BLaER1 treated with 17β-estradiol and CSF1 and Interleukin-3, amounts not matched to agents 10 nM and 100 nM (cell line): ENCODE data around the gene GALNT9.

ENCODE experiments used
- H3K27ac ChIP-seq, 11 experiments: shearing (Covaris generic); formaldehyde crosslinking; 2 replicates each; pipeline ENCODE4 v1.8.1; 2022
- H3K27me3 ChIP-seq, 11 experiments: shearing (Covaris generic); formaldehyde crosslinking; 2 replicates each; pipeline ENCODE4 v1.8.1; 2022
- H3K36me3 ChIP-seq, 11 experiments: shearing (Covaris generic); formaldehyde crosslinking; 2 replicates each; pipeline ENCODE4 v1.8.1; 2022
- H3K4me1 ChIP-seq, 10 experiments: shearing (Covaris generic); formaldehyde crosslinking; 2 replicates each; pipeline ENCODE4 v1.8.1; 2022
- H3K4me2 ChIP-seq, 11 experiments: shearing (Covaris generic); formaldehyde crosslinking; 2 replicates each; pipeline ENCODE4 v1.8.1; 2022
- H3K4me3 ChIP-seq, 10 experiments: shearing (Covaris generic); formaldehyde crosslinking; 2 replicates each; pipeline ENCODE4 v1.8.1; 2022
- H3K9ac ChIP-seq, 11 experiments: shearing (Covaris generic); formaldehyde crosslinking; 2 replicates each; pipeline ENCODE4 v1.8.1; 2022
- H3K9me3 ChIP-seq, 11 experiments: shearing (Covaris generic); formaldehyde crosslinking; replicated peaks in 1 of 11; 2 replicates each; pipeline ENCODE4 v1.8.1; 2022
- H4K20me1 ChIP-seq, 11 experiments: shearing (Covaris generic); formaldehyde crosslinking; 2 replicates each; pipeline ENCODE4 v1.8.1; 2022
- Cebpa-rat ChIP-seq, 11 experiments: shearing (Covaris generic); IDR thresholded peaks; 2 replicates each; pipeline ENCODE4 v1.8.1; 2022

GALNT9 gene

DNA sequence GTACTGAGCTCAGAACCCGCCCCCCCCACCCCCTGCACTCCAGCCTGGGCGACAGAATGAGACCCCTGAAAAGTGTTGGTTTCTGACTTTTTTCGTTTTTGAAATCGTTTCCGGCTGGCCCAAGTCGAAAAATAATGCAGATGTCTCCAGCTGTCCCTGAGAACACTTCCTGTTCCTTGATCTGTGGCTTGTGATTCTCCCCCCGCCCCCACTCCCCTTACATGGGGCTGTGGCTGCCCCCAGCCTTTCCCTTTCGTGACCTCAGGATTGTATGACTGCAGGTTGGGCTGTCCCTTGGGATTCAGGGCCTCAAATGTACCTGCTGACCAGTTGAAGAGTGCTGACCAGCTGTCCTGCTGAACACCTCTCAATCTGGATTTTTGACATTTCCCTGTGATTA lies 151.1 kb downstream of the GALNT9 start:
- no peak for TF ChIP-seq Cebpa-rat (IDR thresholded peaks at IDR 0.05)
- Histone ChIP-seq H3K27me3 (peaks cover 0 to 26% (median 14%) of the 10 kb centered on the region in 11 experiments; a peak in 20 of 22 replicates), H3K9ac (peak overlapping the region; percentile 47 to 76 (median 70); a peak in 21 of 22 replicates), H3K27ac (peak overlapping the region; percentile 68 to 80 (median 75)), H3K9me3 (no peaks in the 10 kb centered on the region), H3K4me2 (peak overlapping the region; percentile 89 to 100 (median 97)), H3K4me1 (peaks cover 40 to 98% (median 92%) of the 10 kb centered on the region in 10 experiments), H4K20me1 (peaks cover 0 to 7% (median 0%) of the 10 kb centered on the region in 11 experiments; a peak in 2 of 22 replicates), H3K36me3 (no peaks in the 10 kb centered on the region), H3K4me3 (peak overlapping the region; percentile 39 to 65 (median 52); a peak in 18 of 20 replicates)

GRCh38 chr12:132176920-132177551 lies 152.4 kb downstream of the GALNT9 start:
- TF ChIP-seq Cebpa-rat (IDR thresholded peaks at IDR 0.05) = no peak
- H3K27ac ChIP-seq = peak overlapping the region in 8 of 11 experiments; percentile 6 to 55 (median 34); a peak in 11 of 22 replicates

GRCh38 chr12:132176385-132176919 lies 152.9 kb downstream of the GALNT9 start:
- TF ChIP-seq Cebpa-rat (IDR thresholded peaks at IDR 0.05) = no peak
- Histone ChIP-seq H3K4me2 (peak overlapping the region; percentile 71 to 95 (median 80)), H3K27me3 (peaks cover 8 to 45% (median 29%) of the 10 kb centered on the region in 11 experiments; a peak in 20 of 22 replicates), H3K36me3 (no peaks in the 10 kb centered on the region), H3K9me3 (no peaks in the 10 kb centered on the region), H3K4me1 (peaks cover 56 to 99% (median 96%) of the 10 kb centered on the region in 10 experiments), H3K27ac (peak overlapping the region in 8 of 11 experiments; percentile 3 to 55 (median 34); a peak in 10 of 22 replicates), H3K9ac (peak overlapping the region in 5 of 11 experiments; percentile 10 to 61 (median 21); a peak in 6 of 22 replicates), H3K4me3 (no peak overlapping the region), H4K20me1 (peaks cover 0 to 21% (median 0%) of the 10 kb centered on the region in 11 experiments; a peak in 3 of 22 replicates)

More at GRCh38 chr12:132176920-132177551, 152.4 kb downstream of the GALNT9 start:
- Histone ChIP-seq H3K4me1 (peaks cover 52 to 99% (median 96%) of the 10 kb centered on the region in 10 experiments), H3K4me2 (peak overlapping the region; percentile 71 to 95 (median 80)), H4K20me1 (peaks cover 0 to 15% (median 0%) of the 10 kb centered on the region in 11 experiments; a peak in 3 of 22 replicates), H3K36me3 (no peaks in the 10 kb centered on the region), H3K27me3 (peaks cover 8 to 39% (median 26%) of the 10 kb centered on the region in 11 experiments; a peak in 20 of 22 replicates), H3K9me3 (no peaks in the 10 kb centered on the region), H3K9ac (peak overlapping the region in 6 of 11 experiments; percentile 2 to 61 (median 16); a peak in 9 of 22 replicates), H3K4me3 (0 out of 20 replicates have a peak overlapping the region, but pooled peaks of 1 of the 10 experiments have one; percentile 21)

DNA sequence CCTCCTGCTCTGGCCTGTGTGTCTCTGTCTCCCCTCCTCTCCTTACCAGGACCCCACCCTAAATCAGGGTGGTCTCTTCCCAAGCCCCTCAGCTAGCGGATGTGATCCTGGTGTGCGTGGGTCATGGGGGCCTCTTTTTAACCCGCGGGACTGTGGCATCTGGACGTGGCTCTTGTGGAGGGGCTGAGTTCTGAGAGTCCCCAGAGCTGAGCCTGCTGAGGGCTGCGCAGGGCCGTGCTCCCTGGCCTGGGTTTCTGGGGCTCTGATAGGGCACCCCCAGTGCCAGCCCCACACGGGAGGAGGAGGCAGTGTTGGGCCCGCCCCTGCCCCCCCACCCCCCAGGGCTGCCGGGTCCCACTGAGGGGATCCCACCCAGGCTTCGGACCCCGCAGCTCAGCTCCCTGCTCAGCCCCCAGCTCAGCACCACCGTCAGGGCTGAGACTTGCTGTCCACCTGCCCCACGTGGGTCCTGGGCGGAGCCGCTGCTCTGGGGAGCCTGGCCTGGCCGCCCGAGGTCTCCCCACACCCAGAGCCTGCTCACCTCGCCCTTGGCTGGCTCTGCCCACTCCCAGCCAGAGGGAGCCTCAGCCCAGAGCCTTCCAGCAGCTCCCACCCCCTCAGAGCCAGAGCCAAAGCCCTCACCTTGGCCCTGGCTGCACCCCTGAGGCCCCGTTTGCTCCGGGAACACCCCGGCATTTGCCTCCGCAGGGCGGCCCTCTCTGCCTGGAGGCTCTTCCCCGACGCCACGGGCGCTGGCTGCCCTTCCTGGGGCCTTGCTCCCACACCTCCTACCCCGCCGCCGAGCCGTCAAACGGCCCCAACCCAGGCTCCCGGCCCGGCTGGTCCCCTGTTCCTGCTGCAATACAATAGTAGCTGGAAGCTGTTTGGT lies 153.6 kb downstream of the GALNT9 start:
- H3K9me3 ChIP-seq = no peaks in the 10 kb centered on the region
- H3K4me2 ChIP-seq = peak overlapping the region; percentile 78 to 96 (median 85)
- H3K27me3 ChIP-seq = peaks cover 8 to 52% (median 31%) of the 10 kb centered on the region in 11 experiments; a peak in 20 of 22 replicates
- H3K4me1 ChIP-seq = peaks cover 58 to 99% (median 96%) of the 10 kb centered on the region in 10 experiments
- H4K20me1 ChIP-seq = peaks cover 0 to 22% (median 0%) of the 10 kb centered on the region in 11 experiments; a peak in 3 of 22 replicates
- peak overlapping the region in 8 of 11 experiments; percentile 3 to 55 (median 34); a peak in 10 of 22 replicates for H3K27ac ChIP-seq
- no peaks in the 10 kb centered on the region for H3K36me3 ChIP-seq
- TF ChIP-seq Cebpa-rat (IDR thresholded peaks at IDR 0.05) = no peak
- H3K9ac ChIP-seq = peak overlapping the region in 2 of 11 experiments; percentile 10 to 18; a peak in 2 of 22 replicates
- no peak overlapping the region for H3K4me3 ChIP-seq

- TF ChIP-seq Cebpa-rat (IDR thresholded peaks at IDR 0.05) = no peak
- Histone ChIP-seq H4K20me1 (peaks cover 0 to 22% (median 0%) of the 10 kb centered on the region in 11 experiments; a peak in 3 of 22 replicates), H3K4me2 (peak overlapping the region in 9 of 11 experiments; percentile 67 to 96 (median 84); a peak in 19 of 22 replicates), H3K27ac (peak overlapping the region in 3 of 11 experiments; percentile 4 to 46 (median 45); a peak in 5 of 22 replicates), H3K4me3 (no peak overlapping the region), H3K9ac (peak overlapping the region in 2 of 11 experiments; percentile 4 to 18; a peak in 1 of 22 replicates), H3K27me3 (peaks cover 8 to 60% (median 35%) of the 10 kb centered on the region in 11 experiments; a peak in 20 of 22 replicates), H3K9me3 (no peaks in the 10 kb centered on the region), H3K36me3 (no peaks in the 10 kb centered on the region), H3K4me1 (peaks cover 58 to 99% (median 96%) of the 10 kb centered on the region in 10 experiments)
Measured at GRCh38 chr12:132174839-132175490, 154.4 kb downstream of the GALNT9 start.

DNA sequence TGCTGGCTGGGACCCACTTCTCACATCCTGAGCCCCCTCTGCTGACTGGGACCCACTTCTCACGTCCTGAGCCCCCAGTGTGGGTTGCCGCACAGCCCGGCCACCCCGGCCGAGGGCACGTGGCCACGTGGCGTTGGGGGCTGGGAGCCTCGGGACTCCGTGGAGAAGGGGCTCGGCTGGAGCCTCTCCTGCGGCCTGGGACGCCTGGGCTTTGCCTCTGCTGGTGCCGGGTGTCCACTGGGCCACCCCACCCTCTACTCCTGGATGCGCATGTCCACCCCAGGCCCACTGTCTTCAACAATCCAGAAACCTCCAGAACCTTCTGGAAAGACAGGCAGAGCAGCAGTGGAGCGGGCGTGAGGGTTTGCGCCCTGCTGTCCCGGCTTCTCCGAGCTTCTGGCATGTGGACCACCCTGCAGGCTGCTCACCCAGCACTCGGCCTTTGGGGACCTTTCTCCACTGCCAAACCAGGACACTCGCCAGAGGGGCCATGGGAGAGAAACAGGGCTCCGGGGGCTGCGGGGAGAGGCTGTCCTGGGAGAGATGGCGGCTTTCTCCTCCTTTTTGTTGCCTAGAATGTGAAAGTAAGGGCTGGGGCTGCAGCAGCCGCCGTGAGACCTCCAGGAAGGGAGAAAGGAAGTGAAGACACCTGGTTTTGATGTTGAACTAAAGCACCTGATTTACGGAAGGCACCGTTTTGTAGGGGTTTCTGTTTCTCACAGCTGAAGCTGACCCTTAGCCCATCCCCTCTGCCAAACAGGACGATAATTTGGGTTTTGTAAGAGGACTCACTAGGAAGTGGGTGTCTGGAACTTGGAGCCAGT lies 155.2 kb downstream of the GALNT9 start:
- peaks cover 0 to 22% (median 0%) of the 10 kb centered on the region in 11 experiments; a peak in 3 of 22 replicates for H4K20me1 ChIP-seq
- TF ChIP-seq Cebpa-rat (IDR thresholded peaks at IDR 0.05) = no peak
- peaks cover 8 to 58% (median 35%) of the 10 kb centered on the region in 11 experiments; a peak in 20 of 22 replicates for H3K27me3 ChIP-seq
- peak overlapping the region in 9 of 11 experiments; percentile 67 to 96 (median 84); a peak in 18 of 22 replicates for H3K4me2 ChIP-seq
- no peaks in the 10 kb centered on the region for H3K36me3 ChIP-seq
- H3K9ac ChIP-seq = peak overlapping the region in 3 of 11 experiments; percentile 21 to 44 (median 38); a peak in 2 of 22 replicates
- H3K4me3 ChIP-seq = no peak overlapping the region
- H3K9me3 ChIP-seq = no peaks in the 10 kb centered on the region
- H3K27ac ChIP-seq = peak overlapping the region in 1 of 11 experiments; percentile 46; a peak in 1 of 22 replicates
- peaks cover 52 to 98% (median 96%) of the 10 kb centered on the region in 10 experiments for H3K4me1 ChIP-seq
